Pulmonary artery endothelial cell (primary cell): ENCODE data around the gene RFK. TPM values are rescaled to one million over a fixed set of nuclear protein-coding genes. Genes with fewer than 3 reads are reported as not detected.
"Not testable (repeated sequence)": the region's sequence is repeated elsewhere in the genome, so short reads cannot be mapped to it uniquely, and the experiment has no call there.

Experiments used
- DNase-seq: peaks from one replicate; pipeline ENCODE4 v3.0.0-alpha.2; 2011; ENCODE audit warnings: low read depth, low spot score
- total RNA-seq: library from RNA; depleted of rRNA; stranded (reverse); fragments of >200 nt; gene quantifications from 2 replicates; pipeline ENCODE4 v1.2.3, GENCODE V29; 2014

RFK gene
- 70.2 and 74.5 TPM in 2 replicates for total RNA-seq

DNA sequence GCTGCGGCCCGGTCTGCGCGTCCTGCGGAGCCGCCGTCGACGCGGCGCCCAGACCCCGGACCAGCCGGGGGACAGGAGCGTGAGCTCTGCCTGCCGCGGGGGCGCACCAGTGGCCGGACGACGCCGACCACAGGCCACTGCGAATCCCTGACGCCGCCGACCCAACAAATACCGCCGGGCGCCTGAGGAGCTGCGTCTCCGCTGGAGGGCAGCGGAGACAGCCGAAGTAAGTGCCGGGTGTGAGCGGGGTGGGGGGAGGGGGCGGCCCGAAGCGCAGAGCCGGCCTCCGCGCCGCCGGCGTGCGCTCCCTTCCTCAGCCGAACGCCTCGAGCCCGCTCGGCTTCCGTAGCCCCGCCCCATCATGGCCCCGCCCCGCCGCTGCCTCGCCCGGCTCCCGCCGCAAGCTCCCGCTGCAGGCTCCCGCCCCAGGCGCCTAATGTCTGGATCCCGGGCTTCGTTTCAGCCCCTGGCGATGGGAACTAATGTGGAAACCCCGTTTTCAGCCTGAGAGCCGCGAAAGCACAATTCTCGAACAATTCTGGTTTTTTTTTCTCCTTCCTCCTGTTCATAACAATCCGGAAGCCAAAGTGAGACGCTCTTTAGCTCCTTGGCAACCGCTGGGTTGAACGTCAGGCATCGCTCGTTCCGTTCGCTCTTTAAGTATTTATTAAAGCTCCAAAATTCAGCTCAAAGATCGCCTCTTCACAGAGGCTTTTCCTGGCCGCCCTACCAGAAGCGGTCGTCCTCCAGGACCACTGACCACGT is at the start of gene RFK:
TSS of gene RFK (minus strand) at position 232 of the 765 bp plus-strand sequence. CDS start 255 bp downstream, outside the sequence.
- peak; percentile 79 for DNase-seq

DNA sequence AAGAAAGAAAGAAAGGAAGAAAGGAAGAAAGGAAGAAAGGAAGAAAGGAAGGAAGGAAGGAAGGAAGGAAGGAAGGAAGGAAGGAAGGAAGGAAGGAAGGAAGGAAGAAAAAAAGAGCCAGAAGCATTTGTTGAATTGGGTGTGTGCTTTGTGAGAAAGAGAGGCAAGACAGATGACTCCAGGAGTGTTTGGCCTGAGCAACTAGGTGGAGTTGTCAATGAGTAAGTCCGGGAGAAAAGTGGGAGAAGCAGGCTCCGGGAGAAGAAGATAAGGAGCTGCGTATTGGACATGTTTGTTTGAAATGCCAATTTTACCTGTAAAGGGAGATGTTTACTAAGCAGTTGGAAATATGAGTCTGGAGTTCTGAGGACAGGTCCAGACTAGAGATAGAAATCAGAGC is 49.7 kb upstream of the RFK start:
- no peak for DNase-seq

DNA sequence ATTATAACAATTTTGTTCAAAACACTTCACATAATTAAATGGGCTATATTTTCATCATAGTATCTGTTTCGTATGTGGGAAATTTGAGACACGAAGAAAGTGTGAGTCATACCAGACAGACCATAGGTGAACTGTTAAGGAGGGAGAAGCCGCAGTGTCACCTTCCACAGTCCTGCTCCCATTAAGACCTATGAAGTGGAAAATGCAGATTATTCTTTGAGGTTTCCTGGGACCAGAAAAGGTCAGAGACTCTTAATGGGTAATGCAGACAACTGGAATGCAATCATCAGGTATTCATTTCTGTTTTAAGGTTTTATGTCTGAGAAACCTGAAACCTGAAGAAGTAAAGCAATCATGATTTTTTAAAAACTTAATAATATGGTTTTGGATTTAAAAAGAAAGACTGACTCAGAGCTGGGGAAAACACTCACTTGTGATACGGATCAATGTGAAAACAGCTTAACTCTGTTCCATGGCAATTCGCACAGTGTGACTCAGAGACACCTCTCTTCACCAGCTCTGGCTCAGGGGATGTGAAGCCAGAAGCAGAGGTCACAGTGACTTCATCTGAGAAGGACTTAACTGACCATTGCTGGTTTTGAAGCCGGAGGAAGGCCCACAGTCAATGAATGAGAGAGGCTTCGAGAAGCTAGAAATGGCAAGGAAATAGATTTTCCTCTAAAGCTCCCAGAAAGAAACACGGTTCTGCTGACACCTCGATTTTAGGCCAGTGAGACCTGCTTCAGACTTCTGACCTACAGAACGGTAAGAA is 47.5 kb upstream of the RFK start:
- DNase-seq = no peak

DNA sequence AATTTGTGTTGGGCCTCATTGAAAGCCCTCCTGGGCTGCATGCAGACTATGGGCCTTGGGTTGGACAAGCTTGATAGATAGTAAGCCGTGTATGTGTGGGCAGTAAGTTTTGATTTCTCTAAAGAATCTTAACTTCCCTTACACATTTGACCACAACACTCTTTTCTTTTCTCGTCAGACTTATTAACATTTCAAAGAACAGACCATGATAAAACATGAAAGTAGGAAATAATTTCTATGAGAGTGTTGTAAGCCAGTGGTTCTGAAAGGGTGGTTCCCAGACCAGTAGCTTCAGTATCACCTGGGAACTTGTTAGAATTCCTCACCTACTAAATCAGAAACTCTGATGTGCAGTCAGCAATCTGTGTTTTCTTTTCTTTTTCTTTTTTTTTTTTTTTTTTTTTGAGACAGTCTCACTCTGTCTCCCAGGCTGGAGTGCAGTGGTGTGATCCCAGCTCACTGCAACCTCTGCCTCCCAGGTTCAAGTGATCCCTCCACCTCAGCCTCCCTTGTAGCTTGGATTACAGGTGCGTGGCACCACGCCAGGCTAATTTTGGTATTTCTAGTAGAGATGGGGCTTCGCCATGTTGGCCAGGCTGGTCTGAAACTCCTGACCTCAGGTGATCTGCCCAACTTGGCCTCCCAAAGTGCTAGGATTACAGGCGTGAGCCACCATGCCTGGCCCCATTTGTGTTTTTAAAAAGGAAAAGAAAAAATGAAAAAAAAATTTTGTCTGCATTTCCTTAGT is 44.8 kb upstream of the RFK start:
- DNase-seq = no peak

DNA sequence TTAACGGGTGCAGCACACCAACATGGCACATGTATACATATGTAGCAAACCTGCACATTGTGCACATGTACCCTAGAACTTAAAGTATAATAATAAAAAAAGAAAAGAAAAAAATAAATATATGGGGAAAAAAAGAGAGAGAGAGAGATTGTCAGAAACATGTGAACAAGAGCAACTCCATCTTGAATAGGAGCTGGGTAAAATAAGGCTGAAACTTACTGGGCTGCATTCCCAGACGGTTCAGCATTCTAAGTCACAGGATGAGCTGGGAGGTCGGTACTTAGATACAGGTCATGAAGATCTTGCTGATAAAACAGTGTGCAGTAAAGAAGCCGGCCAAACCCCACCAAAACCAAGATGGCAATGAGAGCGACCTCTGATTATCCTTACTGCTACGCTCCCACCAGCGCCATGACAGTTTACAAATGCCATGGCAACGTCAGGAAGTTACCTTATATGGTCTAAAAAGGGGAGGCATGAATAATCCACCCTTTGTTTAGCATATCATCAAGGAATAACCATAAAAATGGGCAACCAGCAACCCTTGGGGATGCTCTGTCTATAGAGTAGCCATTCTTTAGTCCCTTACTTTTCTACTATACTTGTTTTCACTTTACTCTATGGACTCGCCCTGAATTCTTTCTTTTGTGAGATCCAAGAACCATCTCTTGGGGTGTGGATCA is 42.9 kb upstream of the RFK start:
- not testable (repeated sequence) for DNase-seq

DNA sequence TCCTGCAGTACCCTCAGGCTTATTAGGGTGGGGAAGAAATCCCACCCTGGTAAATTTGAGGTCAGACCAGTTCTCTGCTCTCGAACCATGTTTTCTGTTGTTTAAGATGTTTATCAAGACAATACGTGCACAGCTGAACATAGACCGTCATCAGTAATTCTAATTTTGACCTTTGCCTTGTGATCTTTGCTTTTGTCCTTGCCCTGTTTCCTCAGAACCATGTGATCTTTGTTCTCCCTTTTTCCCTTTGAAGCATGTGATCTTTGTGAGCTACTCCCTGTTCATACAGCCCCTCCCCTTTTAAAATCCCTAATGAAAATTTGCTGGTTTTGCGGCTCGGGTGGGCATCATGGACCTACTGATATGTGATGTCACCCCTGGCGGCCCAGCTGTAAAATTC is 40.7 kb upstream of the RFK start:
- not testable (repeated sequence) for DNase-seq

DNA sequence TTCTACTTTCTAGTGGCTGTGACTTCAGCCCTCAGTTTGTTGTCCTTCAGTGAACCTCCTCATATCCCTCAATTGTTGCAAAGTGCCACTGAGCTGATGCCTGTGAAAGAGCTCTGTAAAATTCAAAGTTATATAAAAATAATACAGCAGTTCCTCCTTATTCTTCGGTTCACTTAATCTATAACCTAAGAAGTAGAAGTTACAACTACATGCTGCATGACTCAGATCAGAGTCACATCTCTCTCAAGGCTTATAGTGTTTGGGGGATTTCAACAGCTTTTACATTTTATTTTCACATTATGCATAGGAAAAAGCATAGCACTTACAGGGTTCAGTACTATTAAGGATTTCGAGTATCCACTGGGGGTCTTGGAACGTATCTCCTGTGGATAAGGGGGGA is 39.6 kb upstream of the RFK start:
- no peak for DNase-seq

DNA sequence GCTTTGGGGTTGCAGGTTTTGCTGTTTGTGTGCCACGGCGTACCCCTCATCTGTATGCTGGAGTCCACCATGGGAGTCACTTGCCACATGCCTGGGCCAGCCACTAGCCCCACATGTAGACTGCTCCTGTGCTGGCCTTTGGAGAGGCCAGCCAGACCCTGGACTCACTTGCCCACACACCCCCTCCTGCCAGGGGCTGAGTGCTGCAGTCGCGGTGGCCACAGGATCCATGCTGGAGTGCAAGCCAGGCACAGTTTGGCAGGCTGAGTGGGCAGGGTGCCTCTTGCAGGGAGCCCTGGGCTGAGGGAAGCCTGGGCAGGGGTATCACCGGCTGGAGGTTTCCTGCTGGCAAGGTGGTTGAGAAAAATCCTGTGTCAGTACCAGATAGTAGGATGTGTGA is 39.2 kb upstream of the RFK start:
- DNase-seq = no peak

DNA sequence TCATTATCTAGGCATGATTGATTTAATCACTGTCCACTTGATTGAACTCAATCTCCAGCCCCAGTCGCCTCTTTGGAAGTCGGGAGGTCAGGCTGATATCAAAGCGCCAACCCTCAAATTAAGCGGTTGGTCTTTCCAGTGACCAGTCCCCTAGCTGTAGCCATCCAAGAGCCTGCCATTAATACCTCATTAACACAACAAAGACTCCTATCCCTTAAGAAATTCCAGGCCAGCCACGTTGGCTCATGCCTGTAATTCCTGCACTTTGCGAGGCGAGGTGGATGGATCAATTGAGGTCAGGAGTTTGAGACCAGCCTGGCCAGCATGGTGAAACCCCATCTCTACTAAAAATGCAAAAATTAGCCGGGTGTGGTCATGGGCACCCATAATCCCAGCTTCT is 37.4 kb upstream of the RFK start:
- no peak for DNase-seq

DNA sequence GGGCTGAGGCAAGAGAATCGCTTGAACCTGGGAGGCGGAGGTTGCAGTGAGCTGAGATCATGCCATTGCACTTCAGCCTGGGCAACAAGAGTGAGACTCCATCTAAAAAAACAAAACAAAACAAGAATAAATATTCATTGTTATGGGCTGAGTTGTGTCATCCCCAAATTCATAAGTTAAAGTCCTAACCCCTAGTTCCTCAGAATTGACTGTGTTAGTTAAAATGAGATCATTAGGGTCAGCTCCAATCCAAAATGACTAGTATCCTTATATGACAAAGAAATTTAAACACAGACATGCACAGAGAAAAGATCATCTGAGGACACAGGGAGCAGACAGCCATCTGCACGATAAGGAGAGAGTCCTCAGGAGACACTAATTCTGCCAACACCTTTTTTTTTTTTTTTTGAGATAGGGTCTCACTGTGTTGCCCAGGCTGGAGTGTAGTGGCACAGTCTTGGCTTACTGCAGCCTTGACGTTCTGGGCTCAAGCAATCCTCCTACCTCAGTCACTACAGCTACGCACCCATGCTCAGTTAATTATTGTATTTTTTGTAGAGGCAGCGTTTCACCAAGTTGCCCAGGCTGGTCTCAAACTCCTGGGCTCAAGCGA is 32.7 kb upstream of the RFK start:
- no peak for DNase-seq

DNA sequence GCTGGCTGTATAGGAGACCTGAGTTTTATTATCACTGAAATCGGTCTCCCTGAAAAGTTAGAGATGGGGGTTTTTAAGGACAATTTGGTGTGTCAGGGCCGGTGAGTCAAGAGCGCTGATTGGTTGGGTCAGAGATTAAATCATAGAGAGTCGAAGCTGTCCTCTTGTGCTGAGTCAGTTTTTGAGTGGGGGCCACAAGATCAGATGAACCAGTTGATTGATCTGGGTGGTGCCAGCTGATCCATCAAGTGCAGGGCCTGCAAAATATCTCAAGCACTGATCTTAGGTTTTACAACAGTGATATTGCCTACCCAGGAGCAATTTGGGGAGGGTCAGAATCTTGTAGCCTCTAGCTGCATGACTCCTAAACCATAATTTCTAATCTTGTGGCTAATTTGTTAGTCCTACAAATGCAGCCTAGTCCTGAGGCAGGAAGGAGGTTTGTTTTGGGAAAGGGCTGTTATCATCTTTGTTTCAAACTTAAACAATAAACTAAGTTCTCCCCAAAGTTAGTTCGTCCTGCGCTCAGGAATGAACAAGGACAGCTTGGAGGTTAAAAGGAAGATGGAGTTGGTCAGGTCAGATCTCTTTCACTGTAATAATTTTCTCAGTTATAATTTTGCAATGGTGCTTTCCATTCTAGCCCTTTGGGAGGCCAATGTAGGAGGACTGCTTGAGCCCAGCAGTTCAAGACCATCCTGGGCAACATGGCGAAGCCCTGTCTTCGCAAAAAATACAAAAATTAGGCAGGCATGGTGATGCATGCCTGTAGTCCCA is 31.6 kb upstream of the RFK start:
- no peak for DNase-seq

DNA sequence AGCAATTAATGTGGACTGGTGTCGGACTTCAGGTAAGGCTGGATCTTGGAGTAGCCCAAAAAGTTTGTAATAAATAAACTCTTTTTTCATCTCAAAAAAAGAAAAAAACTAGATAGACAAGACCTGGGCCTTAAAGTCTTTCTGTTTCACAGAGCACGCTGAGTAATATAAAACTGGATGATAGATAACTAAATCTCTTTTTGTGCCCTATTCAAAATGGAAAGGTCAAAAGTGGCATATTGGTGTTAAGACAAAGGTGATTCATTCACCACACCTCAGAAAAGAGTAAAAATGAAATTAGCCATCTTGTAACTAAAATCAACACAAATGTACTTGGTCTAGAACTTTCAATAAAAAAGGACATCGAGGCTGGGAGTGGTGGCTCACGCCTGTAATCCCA is 30.3 kb upstream of the RFK start:
- no peak for DNase-seq

DNA sequence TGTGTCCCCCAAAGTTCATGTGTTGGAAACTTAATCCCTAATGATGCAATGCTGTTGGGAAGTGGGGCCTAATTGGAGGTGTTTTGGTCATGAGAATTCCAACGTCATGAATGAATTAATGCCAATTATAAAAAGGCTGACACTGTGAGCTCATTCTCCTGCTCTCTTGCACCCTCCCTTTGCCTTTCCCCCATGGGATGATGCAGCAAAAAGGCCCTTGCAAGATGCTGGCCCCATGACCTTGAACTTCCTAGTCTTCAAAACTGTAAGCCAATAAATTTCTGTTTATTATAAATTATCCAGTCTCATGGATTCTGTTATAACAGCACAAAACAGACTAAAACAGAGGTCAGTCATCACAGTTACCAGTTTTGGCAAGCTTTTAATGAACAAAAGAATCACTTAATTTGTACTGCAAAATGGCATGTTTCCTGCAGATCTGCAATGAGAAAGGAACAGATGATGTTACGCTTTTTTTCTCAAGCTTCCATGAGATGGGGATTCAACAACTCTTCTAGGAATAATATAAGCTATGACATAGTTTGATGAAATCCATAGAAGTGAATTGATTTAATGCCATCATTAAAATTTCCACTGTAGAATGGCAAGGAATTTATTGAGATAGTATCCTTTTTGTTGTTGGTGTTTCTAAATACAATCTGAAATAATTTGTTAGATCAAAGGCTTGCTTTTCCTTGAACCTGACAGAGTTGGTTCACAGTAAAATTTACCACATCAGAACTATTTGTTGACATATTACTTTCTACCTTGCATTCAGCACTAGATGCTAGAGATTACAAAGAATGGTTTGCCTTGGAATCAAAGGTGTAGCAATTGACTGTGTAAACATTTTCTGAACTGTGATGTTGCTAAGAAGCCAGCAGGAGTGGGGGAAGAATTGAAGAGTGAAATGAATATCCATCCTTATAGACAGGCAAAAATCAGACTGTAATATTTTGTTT is 29.3 kb upstream of the RFK start:
- no peak for DNase-seq

DNA sequence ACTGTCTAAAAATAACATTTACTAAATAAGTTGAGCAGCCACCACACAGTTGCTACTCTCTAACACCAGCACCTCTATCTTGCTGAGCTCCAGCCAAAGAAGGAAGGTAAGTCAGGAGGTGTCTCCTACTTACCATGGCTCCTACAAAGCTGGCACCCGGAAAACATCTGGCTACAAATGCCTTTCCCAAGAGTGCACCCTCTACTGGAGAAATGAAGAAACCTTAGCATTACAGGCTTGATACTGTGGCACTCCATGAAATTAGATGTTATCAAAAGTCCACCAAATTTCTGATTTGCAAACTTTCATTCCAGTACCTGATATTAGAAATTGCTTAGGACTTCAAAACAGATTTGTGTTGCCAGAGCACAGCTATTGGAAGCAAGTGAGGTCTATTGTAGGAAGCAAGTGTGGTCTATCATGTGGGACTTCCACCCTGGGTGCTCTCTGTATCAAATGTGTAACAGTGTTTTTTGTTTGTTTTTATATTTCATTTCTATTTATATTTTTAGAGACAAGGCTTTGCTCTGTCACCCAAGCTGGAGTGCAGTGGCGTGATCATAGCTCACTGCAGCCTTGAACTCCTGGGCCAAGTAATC is 25.7 kb upstream of the RFK start:
- no peak for DNase-seq

DNA sequence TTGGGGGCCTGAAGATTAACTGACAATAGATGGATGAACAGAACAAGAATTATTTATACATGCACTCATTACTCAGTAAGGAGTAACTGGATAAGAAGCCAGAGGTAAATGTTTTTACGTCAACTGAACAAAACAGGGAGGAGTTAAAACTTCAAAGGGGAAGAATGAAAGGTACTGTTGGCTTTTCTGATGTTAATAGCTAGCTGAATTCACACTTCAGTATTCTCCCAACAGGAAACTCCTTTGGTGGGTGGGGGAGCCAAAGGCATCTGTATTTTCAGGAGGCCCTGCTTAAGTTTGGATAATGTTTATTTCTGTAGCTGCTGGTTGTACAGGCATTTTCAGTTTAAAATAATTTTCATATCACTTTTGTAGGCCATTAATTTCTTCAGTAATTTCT is 23.2 kb upstream of the RFK start:
- no peak for DNase-seq

DNA sequence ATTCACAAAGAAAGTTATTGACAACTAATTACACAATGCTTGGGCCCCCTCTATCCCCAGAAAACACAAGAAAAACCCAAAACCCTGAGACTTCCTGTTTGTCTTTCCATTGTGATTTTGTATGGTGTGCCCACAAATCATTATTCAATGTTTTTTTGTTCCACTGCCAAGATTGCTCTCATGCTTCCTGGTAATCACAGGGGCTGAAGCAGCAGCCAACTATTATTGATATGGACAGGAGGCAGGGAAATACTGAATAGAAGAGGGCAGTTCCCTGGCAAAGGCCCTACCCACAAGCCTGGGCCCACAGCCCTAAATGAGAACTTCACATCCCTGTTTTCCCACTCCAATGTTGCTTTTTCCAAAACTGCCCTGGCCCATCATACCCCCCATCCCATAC is 21.5 kb upstream of the RFK start:
- peak; percentile 67 for DNase-seq

DNA sequence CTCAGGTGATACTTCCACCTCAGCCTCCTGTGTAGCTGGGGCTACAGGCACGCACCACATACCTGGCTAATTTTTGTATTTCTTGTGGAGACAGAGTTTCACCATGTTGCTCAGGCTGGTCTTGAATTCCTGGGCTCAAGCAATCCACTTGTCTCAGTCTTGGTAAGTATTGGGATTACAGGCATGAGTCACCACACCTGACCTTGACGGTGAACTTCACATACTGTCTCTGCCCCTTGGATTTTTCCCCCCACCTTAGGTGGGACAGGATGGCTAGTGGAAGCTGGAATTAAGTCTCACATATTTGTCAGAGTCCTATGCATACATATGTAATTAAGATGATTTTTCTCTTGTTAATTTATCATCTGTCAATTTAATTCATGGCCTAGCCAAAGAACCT is 20.9 kb upstream of the RFK start:
- no peak for DNase-seq

DNA sequence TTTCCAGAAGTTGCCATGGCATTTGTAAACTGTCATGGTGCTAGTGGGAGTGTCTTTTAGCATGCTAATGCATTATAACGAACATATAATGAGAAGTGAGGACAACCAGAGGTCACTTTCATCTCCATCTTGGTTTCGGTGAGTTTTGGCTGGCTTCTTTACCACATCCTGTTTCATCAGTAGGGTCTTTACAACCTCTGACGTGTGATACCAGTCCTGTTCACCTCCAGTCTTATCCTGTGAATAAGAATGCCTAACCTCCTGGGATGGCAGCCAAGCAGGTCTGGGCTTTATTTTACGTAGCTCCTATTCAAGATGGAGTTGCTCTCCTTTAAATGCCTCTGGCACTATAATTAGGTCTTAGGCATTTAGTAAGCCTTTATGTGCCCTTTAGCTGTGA is 20.4 kb upstream of the RFK start:
- no peak for DNase-seq

DNA sequence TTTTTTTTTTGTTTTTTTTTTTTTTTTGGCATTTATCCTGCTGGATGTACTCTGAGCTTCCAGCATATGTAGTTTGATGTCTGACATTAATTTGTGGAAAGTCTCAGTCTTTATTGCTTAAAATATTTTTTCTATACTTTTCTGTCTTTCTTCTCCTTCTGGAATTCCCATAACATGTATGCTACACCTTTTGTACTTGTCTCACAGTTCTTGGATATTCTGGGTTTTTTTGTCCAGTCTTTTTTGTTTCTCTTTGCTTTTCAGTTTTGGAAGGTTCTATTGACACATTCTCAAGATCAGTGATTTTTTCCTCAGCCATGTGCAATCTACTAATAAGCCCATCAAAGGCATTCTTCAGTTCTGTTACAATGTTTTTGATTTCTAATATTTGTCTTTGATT is 19.4 kb upstream of the RFK start:
- no peak for DNase-seq
